NCI-H2081 treated with DMSO at 0.1 percent for 48 hours (cell line): ENCODE data around the gene ACR.

Experiments
- DNase-seq: peaks from one replicate; lab custom pipeline; 2025; lab: John Stamatoyannopoulos, UW

Gene ACR

GRCh38 chr22:50737728-50738648 is at the start of gene ACR:
ACR (plus strand) TSS chr22:50738204; CDS start chr22:50738236, 32 bp downstream.
- no peak for DNase-seq

GRCh38 chr22:50688448-50688847 is 49.6 kb upstream of the ACR start:
- no peak for DNase-seq

- no peak for DNase-seq
These were observed 46.5 kb upstream of the ACR start for GRCh38 chr22:50691521-50691920.

- DNase-seq: no peak
These were observed 44.5 kb upstream of the ACR start for GRCh38 chr22:50693462-50693861.

- no peak for DNase-seq
These were observed 43.9 kb upstream of the ACR start for GRCh38 chr22:50694099-50694605.

GRCh38 chr22:50694766-50695420 is 43.1 kb upstream of the ACR start:
- no peak for DNase-seq

DNA sequence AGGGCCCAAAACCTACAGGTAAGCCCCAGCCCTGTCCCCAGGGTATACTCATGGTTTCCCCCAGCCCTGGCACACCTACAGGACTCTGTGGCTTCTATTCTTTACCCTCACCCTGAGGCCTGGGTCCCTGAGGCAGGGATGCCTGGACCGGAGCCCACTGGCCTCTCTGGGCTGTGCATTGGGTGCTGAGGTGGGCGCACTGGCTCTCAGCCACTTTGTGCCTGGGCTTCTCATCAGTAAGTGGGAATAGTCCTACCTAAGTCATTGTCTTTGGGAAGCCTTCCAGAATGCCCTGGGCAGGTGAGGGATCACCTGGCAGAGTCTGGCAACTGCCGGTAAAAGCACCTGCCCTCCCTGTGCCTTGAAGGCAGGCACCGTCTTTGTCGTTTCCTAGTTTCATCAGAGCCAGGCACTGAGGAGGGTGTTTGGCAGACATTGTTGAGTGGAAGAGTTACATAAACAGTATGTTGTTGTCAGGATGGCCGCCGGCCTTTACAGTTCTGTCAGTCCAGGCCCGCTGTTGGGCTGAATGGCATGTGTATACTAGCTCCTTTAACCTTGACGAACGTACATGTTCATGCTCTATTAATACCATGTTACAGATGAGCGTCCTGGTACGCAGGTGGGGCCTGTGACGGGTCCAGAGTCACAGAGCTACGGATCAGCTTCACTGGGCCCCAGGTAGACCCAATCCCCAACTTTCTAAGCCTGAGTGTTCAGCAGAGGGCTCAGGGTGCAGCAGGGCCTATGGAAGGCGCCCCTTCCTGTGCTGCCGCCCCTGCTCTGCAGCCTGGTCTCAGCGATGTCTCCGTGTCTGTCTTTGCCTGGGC is 42.4 kb upstream of the ACR start:
- no peak for DNase-seq

DNA sequence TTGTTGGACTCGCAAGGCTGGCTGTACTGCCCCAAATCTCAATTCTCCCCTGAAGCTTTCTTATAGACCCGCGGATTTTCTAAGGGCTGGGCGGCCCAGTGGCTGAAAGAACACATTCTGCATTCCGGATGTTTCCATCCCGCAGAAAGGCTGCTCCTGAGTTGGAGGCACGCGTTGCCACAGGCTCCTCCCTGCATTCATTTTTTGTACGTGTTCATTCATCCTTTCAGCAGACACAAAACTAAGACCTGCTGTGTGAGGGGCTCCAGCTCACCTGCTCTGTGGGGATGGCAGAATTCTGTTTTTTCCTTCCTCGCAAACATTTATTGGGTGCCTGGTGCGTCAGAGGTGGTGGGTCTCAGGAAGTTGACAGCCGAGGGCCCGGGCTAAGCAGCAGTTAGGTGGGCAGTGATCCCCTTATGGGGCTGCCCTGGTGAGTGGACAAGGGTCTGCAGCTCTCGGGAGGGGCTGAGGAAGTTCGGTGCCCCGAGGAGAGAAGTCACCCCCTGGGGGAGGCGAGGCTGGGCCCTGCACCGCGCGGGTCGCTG is 41.7 kb upstream of the ACR start:
- no peak for DNase-seq

DNA sequence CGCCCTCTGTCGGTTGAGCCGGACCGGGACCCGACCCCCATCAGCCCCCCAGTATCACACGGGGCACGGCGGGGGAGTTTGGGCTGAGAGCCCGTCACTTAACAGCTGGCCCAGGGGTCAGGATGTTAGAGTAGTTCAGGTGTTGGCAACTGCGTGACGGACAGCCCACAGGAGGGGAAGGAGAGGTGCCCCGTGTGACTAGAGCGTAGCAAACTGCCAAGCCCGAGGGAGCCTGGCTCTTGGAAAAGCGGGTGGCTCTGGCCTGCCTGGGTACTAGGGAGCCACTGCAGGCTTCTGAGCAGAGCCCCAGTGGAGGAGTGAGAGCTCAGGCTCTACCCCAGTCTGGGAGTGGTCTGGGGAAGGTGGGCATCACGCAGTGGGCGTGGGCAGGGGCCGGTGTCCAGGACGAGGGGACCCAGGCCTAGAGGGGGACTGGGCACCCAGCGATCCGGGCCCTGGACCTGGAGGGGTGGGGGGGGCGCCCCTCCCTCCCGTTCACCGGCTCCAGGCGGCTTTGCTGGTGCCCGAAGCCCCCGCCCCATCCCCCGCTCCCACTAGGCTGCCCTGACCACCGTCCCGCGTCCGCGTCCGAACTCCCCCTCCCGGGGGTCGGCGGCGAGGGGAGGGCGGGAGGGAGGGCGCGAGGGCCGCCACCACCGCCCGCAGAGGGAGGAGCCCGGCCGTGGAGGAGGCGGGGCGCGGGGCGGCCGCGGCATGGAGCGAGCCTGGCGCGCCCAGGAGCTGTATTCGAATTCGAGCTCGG is 41.0 kb upstream of the ACR start:
- DNase-seq: no peak

GRCh38 chr22:50697667-50698506 is 40.1 kb upstream of the ACR start:
- DNase-seq: no peak

- DNase-seq: no peak
These were observed 39.5 kb upstream of the ACR start for GRCh38 chr22:50698546-50698945.

- no peak for DNase-seq
These were observed 38.8 kb upstream of the ACR start for GRCh38 chr22:50699001-50699755.

DNA sequence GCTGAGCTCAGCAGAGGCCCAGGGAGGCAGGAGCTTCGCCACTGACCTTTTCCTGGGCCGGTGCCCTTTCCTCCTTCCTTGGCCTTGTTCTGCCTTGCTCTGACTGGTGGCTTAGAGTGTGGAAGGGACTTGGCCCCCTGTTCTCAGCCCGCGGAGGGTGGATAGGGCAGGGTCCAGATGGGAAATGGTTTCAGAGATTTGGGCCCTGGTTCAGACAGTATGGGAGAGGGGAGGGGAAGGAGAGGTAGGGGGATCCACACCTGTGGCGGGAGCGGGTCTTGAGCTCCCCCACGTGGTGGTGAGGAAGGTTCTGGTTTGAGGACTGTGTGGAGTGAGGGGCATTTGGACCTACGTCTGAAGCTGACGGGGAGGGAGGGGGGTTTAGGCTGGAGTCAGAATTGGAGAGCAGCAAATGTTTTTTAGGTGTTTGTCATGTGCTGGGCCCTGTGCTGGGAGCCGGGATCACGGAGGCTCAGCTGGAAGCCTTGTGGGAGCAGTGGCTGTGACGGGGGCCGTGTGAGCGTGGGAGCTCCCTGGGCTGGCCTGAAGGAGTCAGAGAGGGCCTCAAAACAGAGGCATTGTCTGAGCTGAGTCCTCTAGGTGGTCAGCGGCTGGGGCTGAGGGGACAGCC is 38.1 kb upstream of the ACR start:
- DNase-seq: no peak

GRCh38 chr22:50700387-50701075 is 37.5 kb upstream of the ACR start:
- no peak for DNase-seq

- DNase-seq: no peak
These were observed 37.0 kb upstream of the ACR start for GRCh38 chr22:50701076-50701419.

GRCh38 chr22:50701428-50702154 is 36.4 kb upstream of the ACR start:
- DNase-seq: no peak

DNA sequence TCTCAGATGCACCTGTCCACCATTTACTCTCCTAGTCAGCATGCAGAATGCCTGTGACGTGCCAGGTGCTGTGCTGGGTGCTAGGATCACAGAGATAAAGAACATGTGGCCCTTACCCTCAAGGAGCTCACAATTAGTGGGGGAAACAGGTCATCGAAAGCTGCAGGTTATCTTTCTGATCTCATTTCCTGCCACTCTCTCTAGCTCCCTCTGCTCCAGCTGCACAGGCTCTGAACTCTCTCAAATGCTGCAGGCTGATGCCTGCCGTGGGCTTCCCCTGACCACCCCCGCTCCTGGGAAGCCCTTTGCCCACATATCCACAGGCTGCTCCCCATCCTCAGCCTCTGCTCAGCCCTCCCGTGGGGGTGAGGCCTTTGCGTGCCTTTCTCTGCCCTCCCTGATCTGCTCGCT is 35.7 kb upstream of the ACR start:
- DNase-seq: no peak
